OCI-LY1 (cell line): ENCODE data around the gene OGA.

Experiments used
- CTCF ChIP-seq: fragments of 200-600 bp; sonication (generic), shearing (Covaris generic); IDR thresholded peaks from 2 replicates; pipeline ENCODE4 v1.5.1; 2017; ENCODE audit warnings: mild to moderate bottlenecking, antibody characterized with exemption, low read length, moderate library complexity, mixed read lengths
- EZH2 ChIP-seq: fragments of 200-600 bp; sonication (generic), shearing (Covaris generic); IDR thresholded peaks from 2 replicates; pipeline ENCODE4 v1.8.0; 2017; ENCODE audit warnings: borderline replicate concordance, mixed run types, mild to moderate bottlenecking, antibody characterized with exemption, low read length, moderate library complexity, mixed read lengths

GRCh38 chr10:101837748-101838147, 19.5 kb upstream of the OGA start:
- TF ChIP-seq CTCF (no peak), EZH2 (no peak)
